HG03469 (cell line): ENCODE results near the gene EXD3.

Source experiments
- ATAC-seq: cut with Tn5 transposase; IDR thresholded peaks from one replicate; pipeline ENCODE4 v1.9.1; 2021; ENCODE audit warnings: mild to moderate bottlenecking, moderate library complexity, moderate number of reproducible peaks; ENCODE audit not compliant: unreplicated experiment

EXD3 gene

GRCh38 chr9:137279741-137280473 lies 143.1 kb downstream of the EXD3 start:
- ATAC-seq = no peak

GRCh38 chr9:137278721-137279711 lies 143.9 kb downstream of the EXD3 start:
- no peak for ATAC-seq

- no peak for ATAC-seq
Measured at GRCh38 chr9:137278061-137278701, 144.8 kb downstream of the EXD3 start.

- ATAC-seq = no peak
Measured at GRCh38 chr9:137277329-137278041, 145.5 kb downstream of the EXD3 start, which contains the start of gene TOR4A. Gene TOR4A, plus strand, starts transcription at chr9:137277726. Its CDS starts 964 bp downstream, at chr9:137278690.

GRCh38 chr9:137276473-137277328 lies 146.3 kb downstream of the EXD3 start:
- ATAC-seq = no peak

GRCh38 chr9:137275588-137276472 lies 147.1 kb downstream of the EXD3 start:
- no peak for ATAC-seq

GRCh38 chr9:137275203-137275587 lies 147.8 kb downstream of the EXD3 start:
- no peak for ATAC-seq

- ATAC-seq = no peak
Measured at GRCh38 chr9:137273611-137274320, 149.2 kb downstream of the EXD3 start.

GRCh38 chr9:137273095-137273490 lies 149.9 kb downstream of the EXD3 start:
- ATAC-seq = no peak

- no peak for ATAC-seq
Measured at GRCh38 chr9:137272241-137273094, 150.5 kb downstream of the EXD3 start.

- no peak for ATAC-seq
Measured at GRCh38 chr9:137271696-137272076, 151.3 kb downstream of the EXD3 start.

- no peak for ATAC-seq
Measured at GRCh38 chr9:137270929-137271695, 151.8 kb downstream of the EXD3 start.

- ATAC-seq = no peak
Measured at GRCh38 chr9:137269231-137269772, 153.7 kb downstream of the EXD3 start.

GRCh38 chr9:137268538-137269201 lies 154.3 kb downstream of the EXD3 start:
- ATAC-seq = no peak

GRCh38 chr9:137267933-137268355 lies 155.0 kb downstream of the EXD3 start:
- no peak for ATAC-seq
